ENCODE data around the gene CILP2. TPM values are rescaled to one million over a fixed set of nuclear protein-coding genes. Genes with fewer than 3 reads are reported as not detected.

Gene CILP2
- total RNA-seq, 1 experiment from 2014 or later = 0.37 TPM

GRCh38 chr19:19554074-19555023, 16.3 kb downstream of the CILP2 start:
- in situ Hi-C loops (cut with HindIII; ENCODE audit: low sequenced_read_pairs) = no loop called here

DNA sequence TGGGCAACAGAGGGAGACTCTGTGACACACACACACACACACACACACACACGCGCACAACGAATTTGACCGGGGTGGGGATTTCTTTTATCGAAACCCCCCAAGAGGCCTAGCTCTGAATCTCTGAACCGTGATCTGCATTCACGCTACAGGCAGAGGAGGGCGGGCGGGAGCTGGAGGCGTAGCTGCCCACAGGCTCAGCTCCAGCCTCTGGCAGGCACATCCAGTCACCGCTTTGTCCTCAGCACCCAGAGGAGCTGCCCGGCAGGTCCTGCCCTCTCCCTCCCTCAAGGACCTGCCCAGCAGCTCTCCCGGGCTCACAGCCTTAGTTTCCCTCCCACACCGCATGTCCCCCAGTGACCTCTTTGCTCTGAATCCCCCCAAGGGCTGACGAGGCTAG, 20.0 kb downstream of the CILP2 start:
- DNase-seq (ENCODE audit: low spot score) = no peak
- in situ Hi-C loops (cut with HindIII; ENCODE audit: low sequenced_read_pairs) = no loop called here

More at GRCh38 chr19:19554074-19555023, 16.3 kb downstream of the CILP2 start:
- no peak for DNase-seq (ENCODE audit: low spot score)

- DNase-seq (ENCODE audit: low spot score) = no peak
- in situ Hi-C loops (cut with HindIII; ENCODE audit: low sequenced_read_pairs) = no loop called here
Measured at GRCh38 chr19:19558636-19559035, 20.6 kb downstream of the CILP2 start.

GRCh38 chr19:19559931-19560330, 21.9 kb downstream of the CILP2 start:
- DNase-seq (ENCODE audit: low spot score) = no peak
- in situ Hi-C loops (cut with HindIII; ENCODE audit: low sequenced_read_pairs) = no loop called here

GRCh38 chr19:19561946-19562664, 24.0 kb downstream of the CILP2 start:
- in situ Hi-C loops (cut with HindIII; ENCODE audit: low sequenced_read_pairs) = no loop called here
- DNase-seq (ENCODE audit: low spot score) = no peak

- DNase-seq (ENCODE audit: low spot score) = no peak
- in situ Hi-C loops (cut with HindIII; ENCODE audit: low sequenced_read_pairs) = no loop called here
Measured at GRCh38 chr19:19562665-19563347, 24.7 kb downstream of the CILP2 start.

- no peak for DNase-seq (ENCODE audit: low spot score)
- in situ Hi-C loops (cut with HindIII; ENCODE audit: low sequenced_read_pairs) = no loop called here
Measured at GRCh38 chr19:19563348-19563848, 25.3 kb downstream of the CILP2 start.

DNA sequence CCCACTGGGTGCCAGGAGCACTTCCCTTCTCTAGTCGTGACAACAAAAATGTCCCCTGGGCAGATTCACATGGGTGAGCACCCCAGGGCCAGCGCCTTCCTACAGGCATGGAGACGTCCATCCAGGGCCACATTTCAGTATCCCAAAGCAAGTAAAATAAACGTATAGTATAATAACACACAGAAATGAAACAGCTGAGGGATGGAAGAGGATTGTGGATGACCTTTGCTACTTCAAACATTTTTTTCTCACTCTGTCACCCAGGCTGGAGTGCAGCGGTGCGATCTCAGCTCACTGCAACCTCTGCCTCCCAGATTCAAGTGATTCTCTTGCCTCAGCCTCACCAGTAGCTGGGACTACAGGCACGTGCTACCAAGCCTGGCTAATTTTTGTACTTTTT, 28.2 kb downstream of the CILP2 start:
- in situ Hi-C loops (cut with HindIII; ENCODE audit: low sequenced_read_pairs) = no loop called here
- no peak for DNase-seq (ENCODE audit: low spot score)

DNA sequence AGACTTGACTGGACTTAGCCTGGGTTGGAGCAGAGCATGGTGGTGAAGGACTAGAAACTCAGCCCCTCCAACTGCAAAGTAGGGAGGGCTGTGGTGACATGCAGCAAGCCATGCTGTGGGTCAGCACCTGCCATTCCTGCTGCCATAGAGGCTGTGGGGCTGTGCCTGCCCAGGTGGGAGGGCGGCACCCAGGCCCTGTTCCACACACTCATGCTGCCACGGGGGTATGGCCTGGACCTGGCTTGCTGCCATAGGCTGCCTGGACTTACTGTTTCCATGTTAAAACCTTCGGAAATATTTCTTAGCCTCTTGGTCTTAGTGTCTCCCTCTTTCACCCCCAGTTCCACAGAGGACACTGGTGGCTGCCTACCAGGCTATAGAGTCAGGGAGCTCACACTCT, 29.3 kb downstream of the CILP2 start:
- in situ Hi-C loops (cut with HindIII; ENCODE audit: low sequenced_read_pairs) = no loop called here
- no peak for DNase-seq (ENCODE audit: low spot score)

DNA sequence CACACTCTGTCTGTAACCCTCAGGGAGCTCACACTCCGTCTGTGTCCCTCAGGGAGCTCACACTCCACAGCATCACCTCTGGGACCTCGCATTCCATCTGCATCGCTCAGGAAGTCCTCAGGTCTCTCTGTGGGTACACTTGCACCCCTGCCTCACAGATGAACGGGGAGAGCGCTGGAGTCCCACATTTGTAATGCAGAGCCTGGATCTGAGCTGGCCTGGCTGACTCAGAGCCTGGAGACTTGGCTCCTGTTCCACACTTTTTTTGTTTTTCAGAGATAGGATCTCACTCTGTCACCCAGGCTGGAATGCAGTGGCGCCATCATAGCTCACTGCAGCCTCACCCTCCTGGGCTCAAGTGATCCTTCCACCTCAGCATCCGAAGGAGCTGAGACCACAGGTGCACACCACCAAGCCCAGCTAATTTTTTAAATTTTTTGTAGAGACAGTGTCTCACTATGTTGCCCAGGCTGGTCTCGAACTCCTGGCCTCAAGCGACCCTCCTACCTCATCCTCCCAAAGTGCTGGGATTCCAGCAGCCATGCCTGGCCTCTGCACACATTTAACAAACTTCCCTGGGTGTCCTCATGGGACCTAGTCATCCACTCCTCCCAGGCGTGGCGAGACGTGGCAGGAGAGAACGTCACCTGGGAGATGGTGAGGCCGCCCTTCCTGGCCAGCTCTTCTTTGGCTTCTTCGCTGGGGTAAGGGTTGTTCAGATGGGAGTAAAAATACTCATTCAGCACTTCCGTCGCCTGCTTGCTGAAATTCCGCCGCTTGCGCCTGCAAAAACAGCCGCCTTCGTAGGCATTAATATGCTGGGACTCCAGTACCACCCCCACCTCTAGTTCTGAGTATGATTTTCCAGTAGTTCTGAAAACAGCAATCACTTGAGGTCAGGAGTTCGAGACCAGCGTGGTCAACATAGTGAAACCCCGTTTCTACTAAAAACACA, 31.0 kb downstream of the CILP2 start:
- no peak for DNase-seq (ENCODE audit: low spot score)
- in situ Hi-C loops (cut with HindIII; ENCODE audit: low sequenced_read_pairs) = no loop called here

GRCh38 chr19:19570571-19570970, 32.5 kb downstream of the CILP2 start:
- in situ Hi-C loops (cut with HindIII; ENCODE audit: low sequenced_read_pairs) = no loop called here
- no peak for DNase-seq (ENCODE audit: low spot score)

- in situ Hi-C loops (cut with HindIII; ENCODE audit: low sequenced_read_pairs) = no loop called here
Measured at GRCh38 chr19:19571071-19571786, 33.2 kb downstream of the CILP2 start.

DNA sequence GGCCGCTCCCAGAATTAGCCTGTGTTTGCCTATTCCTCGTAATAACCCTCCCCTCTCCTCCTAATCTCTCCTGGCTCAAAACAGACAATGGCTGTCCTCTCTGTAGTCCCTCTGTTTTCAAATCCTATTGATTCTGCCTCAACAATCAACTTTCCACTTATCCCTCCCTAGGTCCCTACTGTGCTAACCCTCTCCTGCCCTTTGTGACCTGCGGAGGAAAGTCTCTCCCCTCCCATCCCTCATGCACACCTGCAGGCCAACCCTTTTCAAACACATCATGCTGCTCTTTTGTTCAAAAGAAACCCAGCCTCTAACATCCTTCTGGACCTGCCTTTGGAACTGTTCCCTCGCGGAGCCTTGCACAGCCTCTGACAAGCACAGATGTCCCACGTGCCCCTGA, 37.3 kb downstream of the CILP2 start:
- in situ Hi-C loops (cut with HindIII; ENCODE audit: low sequenced_read_pairs) = no loop called here
- no peak for DNase-seq (ENCODE audit: low spot score)

More at GRCh38 chr19:19571071-19571786, 33.2 kb downstream of the CILP2 start:
- no peak for DNase-seq (ENCODE audit: low spot score)

GRCh38 chr19:19578252-19578651, 40.2 kb downstream of the CILP2 start:
- in situ Hi-C loops (cut with HindIII; ENCODE audit: low sequenced_read_pairs) = no loop called here
- DNase-seq (ENCODE audit: low spot score) = no peak

DNA sequence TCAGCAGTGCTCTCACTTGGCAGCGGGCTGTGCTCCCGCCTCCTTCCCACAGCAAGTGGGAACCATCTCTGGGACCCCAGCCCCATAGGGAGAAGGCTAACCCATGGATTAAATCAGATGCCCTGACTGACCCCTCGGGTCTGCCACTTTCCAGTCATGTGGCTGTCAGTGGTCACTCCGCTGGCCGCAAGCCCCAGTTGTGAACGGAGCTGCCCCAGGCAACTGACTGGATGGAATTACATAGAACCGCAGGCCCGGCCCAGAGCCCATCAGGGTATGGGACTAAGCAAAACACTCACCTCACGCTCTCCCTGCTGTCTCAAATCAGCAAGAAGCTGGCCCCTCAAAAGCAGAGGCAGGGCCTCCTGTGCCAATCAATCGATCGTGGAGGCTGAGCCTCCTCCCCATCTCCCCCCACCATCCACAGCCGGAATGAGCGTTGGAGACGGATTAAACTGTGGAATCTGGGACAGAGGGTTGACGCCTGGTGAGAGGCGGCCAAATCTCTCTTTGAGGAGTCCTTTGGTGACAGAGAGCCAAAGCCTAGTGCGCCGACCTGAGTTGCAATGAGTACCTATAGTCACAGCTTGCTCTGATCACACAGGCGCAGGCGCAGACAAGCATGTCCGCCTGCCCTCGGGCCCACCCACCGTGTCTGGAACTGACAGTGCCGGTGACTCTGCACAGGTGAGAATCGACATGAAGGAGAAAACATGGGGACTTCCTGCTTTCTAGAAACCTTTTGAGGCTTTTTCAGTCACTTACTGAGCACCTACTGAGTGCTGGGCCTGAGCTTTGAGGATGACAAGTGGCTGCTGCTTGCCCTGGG, 41.7 kb downstream of the CILP2 start:
- in situ Hi-C loops (cut with HindIII; ENCODE audit: low sequenced_read_pairs) = no loop called here
- DNase-seq (ENCODE audit: low spot score) = no peak

DNA sequence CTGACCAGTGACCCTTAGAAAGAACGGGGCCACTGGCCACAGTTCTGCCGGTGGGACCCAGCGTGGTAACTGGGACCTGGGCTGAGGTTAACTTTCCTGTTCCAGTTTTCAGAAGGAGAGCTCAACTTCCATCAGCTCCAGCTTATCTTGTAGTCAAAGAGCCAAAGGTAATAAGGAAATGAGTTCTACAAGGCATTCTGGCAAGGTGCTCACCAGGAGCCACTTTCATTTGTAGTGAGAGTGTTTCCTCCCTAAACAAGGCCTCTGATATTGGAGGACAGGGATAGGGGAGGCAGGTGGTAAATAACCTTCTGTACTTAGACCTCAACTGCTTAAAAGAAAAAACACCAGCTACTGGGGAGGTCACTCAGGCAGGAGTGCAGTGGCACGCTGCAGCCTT, 42.4 kb downstream of the CILP2 start:
- in situ Hi-C loops (cut with HindIII; ENCODE audit: low sequenced_read_pairs) = no loop called here

DNA sequence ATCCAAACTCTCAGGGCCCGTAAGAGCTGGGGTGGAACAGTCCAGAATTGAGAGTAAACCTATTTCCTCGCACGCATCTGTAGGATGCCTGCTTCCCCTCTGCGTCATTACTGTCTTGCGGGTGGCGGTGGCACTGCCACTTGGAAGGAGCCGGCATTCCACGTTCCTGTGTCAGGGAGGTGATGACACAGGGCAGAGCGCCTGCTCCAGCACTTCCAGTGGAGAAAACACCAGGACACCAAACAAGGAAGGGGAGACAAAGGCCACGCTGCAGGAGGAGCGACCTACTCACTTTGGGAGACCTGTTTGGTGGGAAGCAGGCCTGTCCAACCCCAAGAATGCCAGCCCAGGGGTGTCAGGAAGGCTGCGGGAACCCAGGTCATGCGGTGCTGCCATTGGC, 43.3 kb downstream of the CILP2 start:
- no peak for DNase-seq (ENCODE audit: low spot score)
- in situ Hi-C loops (cut with HindIII; ENCODE audit: low sequenced_read_pairs) = no loop called here

More for the DNA sequence above, 42.4 kb downstream of the CILP2 start:
- DNase-seq (ENCODE audit: low spot score) = no peak
